HG03575 (cell line): Measurements from ENCODE around the gene TCAF1.

Source experiments
- ATAC-seq: cut with Tn5 transposase; IDR thresholded peaks from one replicate; pipeline ENCODE4 v1.9.1; 2021; ENCODE audit not compliant: unreplicated experiment, insufficient number of reproducible peaks, low FRiP score; ENCODE audit errors: extremely low read depth

The TCAF1 gene

GRCh38 chr7:143906151-143906550, 4.2 kb upstream of the TCAF1 start:
- no peak for ATAC-seq

DNA sequence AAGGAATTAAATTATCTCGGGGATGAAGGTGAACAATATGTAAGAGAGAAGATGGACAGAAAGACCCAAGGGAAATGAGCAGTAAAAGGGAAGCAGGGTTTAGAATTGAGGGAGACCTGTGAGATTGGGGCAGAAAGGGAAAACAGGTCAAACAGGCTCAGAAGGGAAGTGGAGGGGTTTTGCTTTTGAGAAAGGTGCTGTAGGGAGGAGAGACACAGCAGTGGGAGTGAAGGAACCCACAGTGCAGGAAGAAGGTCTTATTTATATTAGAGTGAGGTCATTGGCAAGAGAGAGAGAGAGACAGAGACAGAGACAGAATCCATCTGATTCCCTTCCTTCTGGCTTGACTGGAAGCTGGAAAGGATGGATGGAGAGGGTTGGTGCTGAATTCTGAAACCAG, 3.5 kb upstream of the TCAF1 start:
- no peak for ATAC-seq

DNA sequence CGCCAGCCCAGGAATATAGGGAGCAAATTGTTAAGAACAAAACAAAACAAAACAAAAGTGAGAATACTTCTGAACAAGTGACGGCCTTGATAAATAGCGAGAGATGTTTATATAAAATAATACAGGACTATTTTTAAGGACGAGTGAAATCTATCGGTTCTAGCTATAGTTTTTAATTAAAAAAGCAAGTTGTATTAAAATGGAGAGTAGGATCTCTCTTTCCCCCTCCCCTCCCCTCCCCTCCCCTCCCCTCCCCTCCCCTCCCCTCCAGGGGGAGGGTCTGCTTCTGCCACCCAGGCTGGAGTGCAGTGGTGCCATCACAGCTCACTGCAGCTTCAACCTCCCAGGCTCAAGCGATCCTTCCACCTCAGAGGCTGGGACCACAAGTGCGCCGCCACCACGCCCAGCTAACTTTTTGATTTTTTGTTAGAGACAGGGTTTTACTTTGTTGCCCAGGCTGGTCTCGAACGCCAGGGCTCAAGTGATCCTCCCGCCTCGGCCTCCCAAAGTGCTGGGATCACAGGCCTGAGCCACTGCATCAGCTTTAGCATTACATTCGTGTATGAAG, 440 bp upstream of the TCAF1 start:
- no peak for ATAC-seq

DNA sequence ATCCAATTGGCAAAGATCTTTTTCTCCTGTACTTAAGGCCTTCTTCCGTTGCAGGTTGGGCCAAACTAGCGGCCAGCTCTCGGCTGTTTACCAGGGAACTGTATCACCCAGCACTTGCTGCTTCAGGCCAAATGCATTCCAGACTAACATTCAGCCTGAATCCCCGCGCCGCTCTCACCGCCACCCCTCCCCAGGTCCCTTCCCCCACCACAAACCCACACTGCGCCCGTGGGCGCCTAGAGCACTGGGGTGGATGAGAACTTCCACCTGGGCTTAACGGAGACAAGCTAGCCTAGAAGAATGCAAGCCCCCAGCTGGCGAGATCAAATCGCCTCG, 676 bp downstream of the TCAF1 start:
- no peak for ATAC-seq

DNA sequence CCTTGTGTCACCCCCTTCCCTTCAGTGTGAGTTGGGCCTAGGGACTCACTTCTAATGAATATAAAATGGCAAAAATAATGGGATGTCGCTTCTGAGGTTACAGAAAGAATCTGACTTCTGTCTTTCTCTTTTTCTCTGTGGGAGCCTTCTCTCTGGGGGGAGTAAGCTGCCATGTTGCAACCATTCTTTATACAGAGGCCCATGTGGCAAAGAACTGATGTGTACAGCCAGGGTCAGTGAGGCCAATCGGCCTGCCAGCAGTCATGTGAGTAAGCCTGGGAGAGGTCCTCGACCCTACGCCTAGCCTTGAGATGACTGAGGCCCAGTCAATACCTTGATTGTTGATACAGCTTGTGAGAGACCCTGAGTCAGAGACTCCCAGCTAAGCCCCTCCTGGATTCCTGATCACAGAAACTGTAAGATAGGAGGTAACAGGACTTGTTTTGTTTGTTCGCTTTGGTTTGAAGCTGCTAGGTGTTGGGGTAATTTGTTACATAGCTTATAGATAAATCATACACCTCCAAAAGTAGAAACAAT, 1.7 kb downstream of the TCAF1 start:
- ATAC-seq = no peak

DNA sequence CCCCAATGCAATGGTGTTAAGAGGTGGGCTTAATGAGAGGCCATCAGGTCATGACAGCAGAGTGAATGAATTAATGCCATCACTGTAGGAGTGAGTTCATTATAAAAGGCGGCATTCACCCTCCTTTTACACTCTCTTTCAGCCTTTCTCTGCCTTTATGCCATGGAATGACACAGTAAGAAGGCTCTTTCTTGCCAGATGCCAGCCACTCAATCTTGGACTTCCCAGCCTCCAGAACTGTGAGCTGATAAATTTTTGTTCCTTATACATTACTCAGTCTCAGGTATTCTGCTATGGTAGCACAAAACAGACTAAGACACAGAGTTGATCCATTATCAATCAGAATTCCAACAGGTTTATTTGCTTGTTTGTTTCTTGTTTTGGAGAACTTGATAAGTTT, 3.2 kb downstream of the TCAF1 start:
- ATAC-seq = no peak

DNA sequence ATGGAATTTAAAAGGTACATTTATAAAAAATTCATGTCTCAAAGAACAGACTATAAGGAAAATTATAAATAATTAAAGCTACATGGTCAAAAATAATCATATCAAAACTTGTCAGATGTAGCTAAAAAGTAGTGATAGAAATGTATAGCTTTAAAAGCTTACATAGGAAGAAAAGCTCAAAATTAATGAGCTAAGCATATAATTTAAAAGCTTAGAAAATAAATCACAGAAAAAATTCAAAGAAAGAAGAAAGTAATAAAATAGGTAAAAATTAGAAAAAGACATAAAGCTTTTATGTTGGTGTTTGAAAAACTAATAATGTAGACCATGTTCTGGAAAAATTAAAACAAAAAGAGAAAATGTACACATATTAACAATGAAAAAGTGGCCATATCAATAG, 5.3 kb downstream of the TCAF1 start:
- ATAC-seq = no peak

GRCh38 chr7:143892527-143893300, 9.3 kb downstream of the TCAF1 start:
- peak; percentile 79 for ATAC-seq

DNA sequence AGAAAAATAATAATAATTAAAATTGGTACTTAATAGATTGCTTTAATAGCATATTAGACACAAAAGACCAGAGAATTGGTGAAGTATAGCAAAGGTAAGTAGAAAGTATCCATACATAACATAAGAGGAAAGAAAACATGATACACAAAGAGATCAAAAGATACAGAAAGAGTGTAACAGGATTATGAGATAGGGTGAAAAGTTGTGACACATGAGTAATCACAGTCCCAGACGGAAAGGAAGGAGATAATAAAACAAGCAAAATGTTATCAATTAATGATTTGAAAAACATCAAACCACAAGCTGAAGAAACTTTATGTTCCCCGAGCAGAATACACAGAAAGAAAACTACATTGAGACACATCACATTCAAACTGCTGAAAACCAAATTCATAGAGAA, 10.5 kb downstream of the TCAF1 start:
- ATAC-seq = no peak

- no peak for ATAC-seq
Measured at GRCh38 chr7:143890558-143890957, 11.4 kb downstream of the TCAF1 start.

DNA sequence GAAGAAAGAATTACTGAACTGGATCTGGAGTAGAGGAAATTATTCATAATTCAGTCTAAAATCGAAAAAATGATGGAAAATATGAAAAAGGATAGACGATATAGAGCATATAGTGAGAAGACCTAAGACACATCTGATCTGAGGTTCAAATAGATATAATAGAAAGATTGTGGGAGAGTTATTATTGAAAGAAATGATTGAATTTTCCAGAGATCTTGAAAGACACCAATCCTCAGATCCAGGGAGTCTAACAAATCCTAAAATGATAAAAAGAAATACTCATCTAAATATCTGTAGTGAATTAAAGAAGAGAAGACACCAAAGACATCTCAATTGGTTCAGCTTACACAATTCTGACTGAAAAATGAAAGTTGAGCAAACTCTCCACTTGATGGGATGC, 12.9 kb downstream of the TCAF1 start:
- no peak for ATAC-seq

DNA sequence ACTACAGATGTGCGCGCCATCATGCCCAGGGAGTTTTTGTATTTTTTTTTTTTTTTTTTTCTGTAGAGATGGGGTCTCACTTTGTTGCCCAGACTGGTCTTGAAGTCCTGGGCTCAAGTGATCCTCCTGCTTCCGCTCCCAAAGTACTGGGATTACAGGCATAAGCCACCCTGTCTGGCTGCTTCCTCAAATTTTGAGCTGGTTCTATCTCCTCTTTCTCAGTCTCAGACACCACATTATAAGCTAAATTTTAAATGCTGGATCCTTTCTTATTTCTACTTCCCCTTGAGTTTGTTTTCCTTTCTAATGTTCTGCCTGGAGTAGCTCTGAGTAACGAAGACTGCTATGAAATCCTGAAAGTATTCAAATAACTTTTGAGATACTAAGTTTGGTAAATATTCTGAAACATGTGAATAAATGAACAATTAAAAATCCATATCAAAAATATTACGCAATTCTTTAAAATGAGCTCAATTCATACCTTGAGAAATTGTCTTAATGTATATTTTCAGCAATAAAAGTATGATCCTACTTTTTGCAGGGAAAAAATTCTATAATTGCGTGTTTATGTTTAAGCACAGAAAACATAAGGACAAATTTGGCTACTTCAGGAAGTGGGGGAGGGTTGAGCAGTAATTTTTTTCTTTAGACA, 15.0 kb downstream of the TCAF1 start:
- no peak for ATAC-seq

GRCh38 chr7:143885951-143886350, 16.0 kb downstream of the TCAF1 start:
- ATAC-seq = no peak

GRCh38 chr7:143884969-143885559, 16.9 kb downstream of the TCAF1 start:
- peak; percentile 47 for ATAC-seq

GRCh38 chr7:143884241-143884968, 17.6 kb downstream of the TCAF1 start:
- ATAC-seq = no peak

- ATAC-seq = no peak
Measured at GRCh38 chr7:143882604-143883078, 19.3 kb downstream of the TCAF1 start.

DNA sequence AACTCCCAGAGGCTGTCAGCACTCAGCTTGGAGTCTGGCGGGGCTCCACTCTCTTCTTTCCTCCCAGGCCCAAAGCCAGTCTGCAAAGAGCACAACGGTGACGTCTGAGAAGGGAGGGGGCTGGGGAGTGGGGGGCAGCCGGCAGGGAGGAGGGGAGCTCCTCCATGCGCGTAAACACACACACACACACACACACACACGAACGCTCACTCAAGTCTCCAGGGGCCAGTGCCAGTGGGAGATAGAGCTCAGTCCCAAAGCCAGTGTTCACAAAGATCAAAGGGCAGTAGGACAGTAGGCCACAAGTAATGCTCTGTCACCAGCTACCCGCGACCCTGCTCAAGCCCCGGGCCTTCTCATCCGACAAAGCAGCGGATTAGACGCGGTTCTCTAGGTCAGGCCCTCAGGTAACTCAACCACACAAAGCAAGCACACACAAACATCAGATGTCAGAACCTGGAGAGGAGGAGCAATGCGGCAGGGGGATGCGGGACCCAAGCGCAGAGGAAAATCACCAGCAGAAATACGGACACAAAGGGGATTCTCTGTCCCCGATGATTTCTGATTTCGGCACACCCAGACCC, 19.9 kb downstream of the TCAF1 start:
- ATAC-seq = no peak

DNA sequence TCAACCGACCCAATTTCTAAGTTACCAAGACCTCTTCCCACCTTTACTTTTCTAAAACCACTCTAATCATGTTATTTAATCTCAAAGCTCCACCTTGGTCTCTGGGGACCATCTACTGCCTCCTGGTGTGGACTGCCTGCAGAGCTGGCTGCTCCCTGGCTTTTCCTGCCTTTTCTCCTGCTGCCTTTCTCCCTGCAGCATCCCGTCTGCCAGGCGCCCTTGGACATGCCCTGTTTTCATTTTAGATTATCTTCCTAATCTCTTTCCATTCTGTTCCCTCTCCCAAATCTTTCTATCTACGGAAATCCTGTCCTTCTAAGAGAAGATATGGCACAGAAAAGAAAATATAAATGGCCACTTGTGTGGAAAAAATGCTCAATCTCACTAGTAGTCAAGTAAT, 23.1 kb downstream of the TCAF1 start:
- ATAC-seq = no peak

GRCh38 chr7:143877098-143877497, 24.9 kb downstream of the TCAF1 start:
- ATAC-seq = no peak
